DND-41 (cell line): ENCODE results near the gene CIDEC.

Experiments
- ATAC-seq: fragments of 200-7000 bp; cut with Tn5 transposase; 3 replicates; pipeline ENCODE4 v1.9.1; 2021; ENCODE audit warnings: low read depth; ENCODE audit not compliant: insufficient read depth
- DNase-seq: peaks from one replicate; pipeline ENCODE4 v3.0.0-alpha.2; 2020
- H2AFZ ChIP-seq: 2 replicates; pipeline ENCODE4 v1.6.0; 2012; ENCODE audit warnings: low read depth, low read length
- H3K27ac ChIP-seq: 2 replicates; pipeline ENCODE4 v1.5.1; 2012; ENCODE audit warnings: low read length, inconsistent platforms
- H3K27me3 ChIP-seq: fragments of 200-600 bp; sonication (generic); 2 replicates; pipeline ENCODE4 v1.6.0; 2012; ENCODE audit warnings: low read length, mild to moderate bottlenecking, inconsistent platforms; ENCODE audit not compliant: insufficient read depth, poor library complexity
- H3K36me3 ChIP-seq: 2 replicates; pipeline ENCODE4 v1.5.1; 2012; ENCODE audit warnings: low read length, inconsistent platforms; ENCODE audit not compliant: insufficient read depth
- H3K4me1 ChIP-seq: 2 replicates; pipeline ENCODE4 v1.5.1; 2012; ENCODE audit warnings: mild to moderate bottlenecking, low read length; ENCODE audit not compliant: insufficient read depth
- H3K4me2 ChIP-seq: 2 replicates; pipeline ENCODE4 v1.6.0; 2012; ENCODE audit warnings: mild to moderate bottlenecking, moderate library complexity, low read length, inconsistent platforms; ENCODE audit not compliant: insufficient read depth
- H3K4me3 ChIP-seq, 2 experiments: fragments of 200-600 bp in 1 of 2; shearing (Covaris generic) in 1 of 2; 2 replicates each; pipeline ENCODE4 v1.5.1; 2012 to 2016; ENCODE audit warnings: inconsistent platforms in 2 of 2, low read length in 2 of 2, mild to moderate bottlenecking in 2 of 2, low read depth in 1 of 2, moderate library complexity in 1 of 2
- H3K79me2 ChIP-seq: 2 replicates; pipeline ENCODE4 v1.6.0; 2012; ENCODE audit warnings: low read length, inconsistent platforms; ENCODE audit not compliant: insufficient read depth
- H3K9ac ChIP-seq: 2 replicates; pipeline ENCODE4 v1.6.0; 2012; ENCODE audit warnings: low read depth, mild to moderate bottlenecking, inconsistent platforms, low read length, moderate library complexity
- H3K9me3 ChIP-seq: 2 replicates; pipeline ENCODE4 v1.5.1; 2012; ENCODE audit warnings: low read length, moderate library complexity, mild to moderate bottlenecking, inconsistent platforms; ENCODE audit not compliant: insufficient read depth, severe bottlenecking
- H4K20me1 ChIP-seq: 2 replicates; pipeline ENCODE4 v1.6.0; 2012; ENCODE audit warnings: low read length; ENCODE audit not compliant: insufficient read depth
- CTCF ChIP-seq: IDR thresholded peaks from 2 replicates; pipeline ENCODE4 v1.5.1; 2012; ENCODE audit warnings: borderline replicate concordance, low read length, moderate library complexity, mild to moderate bottlenecking; ENCODE audit not compliant: poor library complexity, severe bottlenecking; ENCODE audit errors: extremely low read depth
- EZH2 ChIP-seq: IDR thresholded peaks from 3 replicates; pipeline ENCODE4 v1.6.1; 2012; ENCODE audit warnings: borderline replicate concordance, low read depth, mild to moderate bottlenecking, moderate library complexity, low read length, inconsistent platforms; ENCODE audit not compliant: severe bottlenecking

CIDEC gene

GRCh38 chr3:9826815-9827573, 53.1 kb downstream of the CIDEC start:
- no peaks in the 10 kb centered on the region for H3K4me1 ChIP-seq

GRCh38 chr3:9825451-9826040, 54.5 kb downstream of the CIDEC start:
- Histone ChIP-seq H3K4me3 (no peak overlapping the region), H3K9me3 (no peaks in the 10 kb centered on the region), H2AFZ (no peak overlapping the region), H4K20me1 (0 out of 2 replicates have a peak, but pooled peaks cover 4% of the 10 kb centered on the region), H3K9ac (no peak overlapping the region), H3K27me3 (no peaks in the 10 kb centered on the region), H3K27ac (no peak overlapping the region), H3K4me1 (no peaks in the 10 kb centered on the region), H3K36me3 (peaks cover 40% of the 10 kb centered on the region), H3K4me2 (no peak overlapping the region), H3K79me2 (no peaks in the 10 kb centered on the region)
- no peak for TF ChIP-seq CTCF
- no peak for TF ChIP-seq EZH2
- ATAC-seq (no peak), DNase-seq (no peak)

More at GRCh38 chr3:9826815-9827573, 53.1 kb downstream of the CIDEC start:
- Histone ChIP-seq H3K9me3 (no peaks in the 10 kb centered on the region), H3K9ac (no peak overlapping the region), H3K4me2 (no peak overlapping the region), H3K27ac (peak overlapping the region; percentile 16; the same call in 1 of the 2 replicates), H3K79me2 (no peaks in the 10 kb centered on the region), H3K4me3 (no peak overlapping the region), H4K20me1 (0 out of 2 replicates have a peak, but pooled peaks cover 4% of the 10 kb centered on the region), H3K36me3 (peaks cover 40% of the 10 kb centered on the region), H3K27me3 (no peaks in the 10 kb centered on the region), H2AFZ (no peak overlapping the region)
- ATAC-seq (peak; percentile 79), DNase-seq (peak; percentile 50)
- TF ChIP-seq EZH2 (no peak), CTCF (peak; percentile 51)

GRCh38 chr3:9820946-9821345, 59.1 kb downstream of the CIDEC start:
- DNase-seq (no peak), ATAC-seq (peak; percentile 63)
- Histone ChIP-seq H2AFZ (no peak overlapping the region), H3K9me3 (no peaks in the 10 kb centered on the region), H4K20me1 (no peaks in the 10 kb centered on the region), H3K79me2 (no peaks in the 10 kb centered on the region), H3K36me3 (peaks cover 42% of the 10 kb centered on the region), H3K4me2 (no peak overlapping the region), H3K4me3 (no peak overlapping the region), H3K9ac (no peak overlapping the region), H3K4me1 (no peaks in the 10 kb centered on the region), H3K27me3 (no peaks in the 10 kb centered on the region), H3K27ac (no peak overlapping the region)
- TF ChIP-seq CTCF (peak; percentile 40), EZH2 (no peak)
